B cell (primary cell): Measurements from ENCODE around the gene MED26. TPM values are rescaled to one million over a fixed set of nuclear protein-coding genes. Genes with fewer than 3 reads are reported as not detected.

ENCODE experiments used
- ATAC-seq: fragments of 200-7000 bp; cut with Tn5 transposase; one replicate; pipeline ENCODE4 v1.10.0; 2021; ENCODE audit warnings: low read depth, mild to moderate bottlenecking, moderate number of reproducible peaks, moderate library complexity
- CTCF ChIA-PET: fragments of 350-600 bp; sonication (Branson Sonifier 250); formaldehyde crosslinking; loops from one replicate; lab custom pipeline; 2021; ENCODE audit warnings: antibody characterized with exemption, inconsistent platforms; lab: Charles Lee
- POLR2A ChIA-PET: fragments of 350-600 bp; sonication (Branson Sonifier 250); formaldehyde crosslinking; loops from one replicate; lab custom pipeline; 2021; ENCODE audit warnings: antibody characterized with exemption; lab: Charles Lee
- DNase-seq: peaks from one replicate; pipeline ENCODE4 v3.0.0; 2013
- H2AFZ ChIP-seq: 2 replicates; pipeline ENCODE4 v1.6.1; 2012; ENCODE audit warnings: mild to moderate bottlenecking, low read depth, low read length; ENCODE audit not compliant: insufficient read depth, poor library complexity, severe bottlenecking
- H3K27ac ChIP-seq, 2 donors: 1 replicate in 1 of 2; 2 replicates in 1 of 2; pipeline ENCODE4 v1.5.1; 2012 to 2013; ENCODE audit warnings: low read length in 2 of 2, mild to moderate bottlenecking in 2 of 2, moderate library complexity in 1 of 2
- H3K27me3 ChIP-seq, 4 experiments: fragments of 200-600 bp in 1 of 4; sonication (generic) in 1 of 4; replicated peaks in 1 of 4; 1 replicate in 2 of 4; 2 replicates in 2 of 4; pipeline versions ENCODE4 v1.6.1 to v1.7.0; 2013 to 2016; ENCODE audit warnings: low read length in 3 of 4, mild to moderate bottlenecking in 2 of 4, mixed read lengths in 1 of 4, moderate library complexity in 1 of 4; ENCODE audit not compliant: insufficient read depth in 4 of 4, control insufficient read depth in 3 of 4; ENCODE audit errors: control extremely low read depth in 1 of 4
- H3K36me3 ChIP-seq, 2 experiments: replicated peaks in 1 of 2; 1 replicate in 1 of 2; 2 replicates in 1 of 2; pipeline versions ENCODE4 v1.6.1 to v1.7.1; 2013; ENCODE audit warnings: low read length in 1 of 2; ENCODE audit not compliant: insufficient read depth in 2 of 2, control insufficient read depth in 1 of 2; ENCODE audit errors: control extremely low read depth in 1 of 2, extremely low read depth in 1 of 2
- H3K4me1 ChIP-seq, 2 donors: fragments of 200-600 bp in 1 of 2; sonication (generic) in 1 of 2; 1 replicate in 1 of 2; 2 replicates in 1 of 2; pipeline versions ENCODE4 v1.5.1 to v1.6.1; 2013 to 2017; ENCODE audit warnings: low read length in 2 of 2; ENCODE audit not compliant: control insufficient read depth in 2 of 2, insufficient read depth in 2 of 2
- H3K4me2 ChIP-seq: replicated peaks from 2 replicates; pipeline ENCODE3; 2012; ENCODE audit warnings: mild to moderate bottlenecking, low read depth, low read length; ENCODE audit not compliant: poor library complexity, severe bottlenecking
- H3K4me3 ChIP-seq, 5 experiments: fragments of 200-600 bp in 1 of 5; sonication (generic) in 1 of 5; 1 replicate in 3 of 5; 2 replicates in 2 of 5; pipeline versions ENCODE4 v1.5.1 to v1.7.0; 2011 to 2016; ENCODE audit warnings: low read length in 4 of 5, mild to moderate bottlenecking in 4 of 5, low read depth in 2 of 5, control low read depth in 1 of 5, moderate library complexity in 1 of 5; ENCODE audit not compliant: insufficient read depth in 1 of 5; ENCODE audit errors: control extremely low read depth in 1 of 5, extremely low read depth in 1 of 5
- H3K79me2 ChIP-seq: fragments of 200-600 bp; sonication (generic); one replicate; pipeline ENCODE4 v1.6.0; 2016; ENCODE audit warnings: low read length; ENCODE audit not compliant: control insufficient read depth, insufficient read depth
- H3K9ac ChIP-seq: fragments of 200-600 bp; sonication (generic); 2 replicates; pipeline ENCODE4 v1.6.1; 2017; ENCODE audit warnings: mild to moderate bottlenecking, low read length, moderate library complexity
- H3K9me3 ChIP-seq, 3 donors: one replicate each; pipeline versions ENCODE4 v1.6.1 to v1.7.1; 2013; ENCODE audit warnings: low read length in 2 of 3; ENCODE audit not compliant: control insufficient read depth in 2 of 3, insufficient read depth in 1 of 3; ENCODE audit errors: control extremely low read depth in 1 of 3
- H4K20me1 ChIP-seq: 2 replicates; pipeline ENCODE4 v1.6.0; 2012; ENCODE audit warnings: mild to moderate bottlenecking, low read length; ENCODE audit not compliant: insufficient read depth, control insufficient read depth, poor library complexity, severe bottlenecking
- H3K27ac Mint-ChIP-seq: one replicate; pipeline ENCODE4 v1.8.0; 2021; ENCODE audit warnings: mixed read lengths
- H3K27me3 Mint-ChIP-seq: one replicate; pipeline ENCODE4 v1.8.0; 2021; ENCODE audit warnings: mixed read lengths
- H3K4me1 Mint-ChIP-seq: one replicate; pipeline ENCODE4 v1.8.0; 2021; ENCODE audit warnings: mixed read lengths
- H3K4me3 Mint-ChIP-seq: one replicate; pipeline ENCODE4 v1.8.0; 2021; ENCODE audit warnings: mixed read lengths
- H3K9me3 Mint-ChIP-seq: one replicate; pipeline ENCODE4 v1.8.0; 2022; ENCODE audit warnings: mixed read lengths; ENCODE audit not compliant: insufficient read depth
- CTCF ChIP-seq: fragments of 200-600 bp; IDR thresholded peaks from one replicate; pipeline ENCODE4 v1.8.0; 2022; ENCODE audit warnings: antibody characterized with exemption, mild to moderate bottlenecking
- EZH2 ChIP-seq: IDR thresholded peaks from 2 replicates; pipeline ENCODE4 v1.6.1; 2012; ENCODE audit warnings: borderline replicate concordance, low read depth, mild to moderate bottlenecking, moderate library complexity, low read length; ENCODE audit not compliant: insufficient read depth, poor library complexity, severe bottlenecking
- WGBS: methylation state at CpG from one replicate; pipeline ENCODE4 v1.1.5; 2013; ENCODE audit warnings: missing lambda C conversion rate; ENCODE audit not compliant: insufficient coverage; 5-methylcytosine and 5-hydroxymethylcytosine counted together
- intact Hi-C: fragments of 100-400 bp; cut with micrococcal nuclease; formaldehyde crosslinking; loops from one replicate; pipeline ENCODE4 v1.10.0; 2022
- polyA plus RNA-seq: library from polyadenylated mRNA; depleted of rRNA; stranded (reverse); fragments of >200 nt; gene quantifications from 2 replicates; pipeline ENCODE4 v1.2.3, GENCODE V29; 2012
- total RNA-seq, 2 donors: library from RNA; stranded (reverse); fragments of 120-200 nt in 1 of 2; gene quantifications; 1 replicate in 1 of 2; 2 replicates in 1 of 2; pipeline versions ENCODE4 v1.2.3 to v1.2.4, GENCODE V29; 2013 to 2022

Gene MED26
- total and polyA plus RNA-seq, 2 donors (not counting 1 experiment from before 2014, with no cell fraction given) = 15.6 to 33.6 TPM

- H3K4me3 ChIP-seq = peak overlapping the region in 3 of 5 experiments; percentile 3 to 28 (median 25)
- TF ChIP-seq EZH2 (no peak), CTCF (no peak)
- ATAC-seq (peak; percentile 75), DNase-seq (peak; percentile 73)
- no peaks in the 10 kb centered on the region for H3K9me3 ChIP-seq
- no peaks in the 10 kb centered on the region for H3K27me3 ChIP-seq
- H3K4me2 ChIP-seq = peak overlapping the region; percentile 73
- POLR2A ChIA-PET = interaction anchor here (0.8 kb wide), 1 partner anchor 10 kb away, joined by 3 read pairs; no protein-coding TSS in a partner anchor
- H3K4me1 Mint-ChIP-seq = peaks cover 86% of the 10 kb centered on the region
- H3K4me3 Mint-ChIP-seq = peak overlapping the region; percentile 80
- peaks cover 62 to 69% of the 10 kb centered on the region in 2 donors for H3K4me1 ChIP-seq
- peak overlapping the region; percentile 34 for H3K9ac ChIP-seq
- CTCF ChIA-PET = interaction anchor here (1.2 to 1.5 kb wide), 2 partner anchors 24 to 35 kb away, joined by 3 read pairs; no protein-coding TSS in a partner anchor
- intact Hi-C loops = no loop called here
- H3K9me3 Mint-ChIP-seq = no peaks in the 10 kb centered on the region
- H3K36me3 ChIP-seq = peaks cover 0 to 4% of the 10 kb centered on the region in 2 experiments
- H3K27me3 Mint-ChIP-seq = no peaks in the 10 kb centered on the region
- H2AFZ ChIP-seq = no peak overlapping the region
- H3K79me2 ChIP-seq = peaks cover 97% of the 10 kb centered on the region
- H4K20me1 ChIP-seq = peaks cover 86% of the 10 kb centered on the region
- H3K27ac Mint-ChIP-seq = peak overlapping the region; percentile 87
- WGBS = 7% methylated on average over 10 of the region's 10 CpGs
- peak overlapping the region; percentile 63 to 83 for H3K27ac ChIP-seq
Observed at GRCh38 chr19:16594131-16594586, 33.8 kb downstream of the MED26 start.

- Histone ChIP-seq H3K4me1 (peaks cover 69 to 79% of the 10 kb centered on the region in 2 donors), H3K4me2 (peak overlapping the region; percentile 73), H4K20me1 (peaks cover 83% of the 10 kb centered on the region), H3K4me3 (no peak overlapping the region), H3K9ac (no peak overlapping the region), H3K9me3 (no peaks in the 10 kb centered on the region), H3K36me3 (peaks cover 0 to 4% of the 10 kb centered on the region in 2 experiments), H2AFZ (no peak overlapping the region), H3K27me3 (no peaks in the 10 kb centered on the region), H3K79me2 (peaks cover 97% of the 10 kb centered on the region), H3K27ac (peak overlapping the region; percentile 63 to 83)
- Mint-ChIP-seq H3K27me3 (no peaks in the 10 kb centered on the region), H3K4me1 (peaks cover 89% of the 10 kb centered on the region), H3K9me3 (no peaks in the 10 kb centered on the region), H3K27ac (peak overlapping the region; percentile 87), H3K4me3 (peak overlapping the region; percentile 80)
- DNase-seq (no peak), ATAC-seq (no peak)
- TF ChIP-seq EZH2 (no peak), CTCF (no peak)
- ChIA-PET CTCF (interaction anchor here (0.5 kb wide), 1 partner anchor 179 kb away, joined by 4 read pairs; no protein-coding TSS in a partner anchor), POLR2A (interaction anchor here (0.6 kb wide), 1 partner anchor 47 kb away, joined by 3 read pairs; no protein-coding TSS in a partner anchor)
- WGBS = 93% methylated on average over 4 of the region's 4 CpGs
- intact Hi-C loops = no loop called here
Observed at GRCh38 chr19:16593181-16593580, 34.8 kb downstream of the MED26 start.
